Measurements from ENCODE around the gene SMIM3. TPM values are rescaled to one million over a fixed set of nuclear protein-coding genes. Genes with fewer than 3 reads are reported as not detected.
"Not testable (repeated sequence)": the region's sequence is repeated elsewhere in the genome, so short reads cannot be mapped to it uniquely, and the experiment has no call there.

The SMIM3 gene
- total and polyA plus RNA-seq, 2 of the 8 experiments (the other 6 are each of a cell fraction or from before 2014, with no cell fraction given), result 10.4 to 15.7 TPM

GRCh38 chr5:150836703-150837102 is 58.1 kb downstream of the SMIM3 start (continued):
- TF ChIP-seq, protein P1, sequence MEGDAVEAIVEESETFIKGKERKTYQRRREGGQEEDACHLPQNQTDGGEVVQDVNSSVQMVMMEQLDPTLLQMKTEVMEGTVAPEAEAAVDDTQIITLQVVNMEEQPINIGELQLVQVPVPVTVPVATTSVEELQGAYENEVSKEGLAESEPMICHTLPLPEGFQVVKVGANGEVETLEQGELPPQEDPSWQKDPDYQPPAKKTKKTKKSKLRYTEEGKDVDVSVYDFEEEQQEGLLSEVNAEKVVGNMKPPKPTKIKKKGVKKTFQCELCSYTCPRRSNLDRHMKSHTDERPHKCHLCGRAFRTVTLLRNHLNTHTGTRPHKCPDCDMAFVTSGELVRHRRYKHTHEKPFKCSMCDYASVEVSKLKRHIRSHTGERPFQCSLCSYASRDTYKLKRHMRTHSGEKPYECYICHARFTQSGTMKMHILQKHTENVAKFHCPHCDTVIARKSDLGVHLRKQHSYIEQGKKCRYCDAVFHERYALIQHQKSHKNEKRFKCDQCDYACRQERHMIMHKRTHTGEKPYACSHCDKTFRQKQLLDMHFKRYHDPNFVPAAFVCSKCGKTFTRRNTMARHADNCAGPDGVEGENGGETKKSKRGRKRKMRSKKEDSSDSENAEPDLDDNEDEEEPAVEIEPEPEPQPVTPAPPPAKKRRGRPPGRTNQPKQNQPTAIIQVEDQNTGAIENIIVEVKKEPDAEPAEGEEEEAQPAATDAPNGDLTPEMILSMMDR (IDR thresholded peaks at IDR 0.05; ENCODE audit: control extremely low read depth in 1 of 3, insufficient read depth in 1 of 3, low read depth in 1 of 3, low read length in 3 of 3), result peak in 2 of 3 experiments; percentile 2 to 28; a peak in 3 of 4 replicates
- TF ChIP-seq SP2 (IDR thresholded peaks at IDR 0.05; ENCODE audit: low read length) (no peak), CHD1 (IDR thresholded peaks at IDR 0.05; ENCODE audit: low read depth, low read length) (peak; percentile 87)

DNA sequence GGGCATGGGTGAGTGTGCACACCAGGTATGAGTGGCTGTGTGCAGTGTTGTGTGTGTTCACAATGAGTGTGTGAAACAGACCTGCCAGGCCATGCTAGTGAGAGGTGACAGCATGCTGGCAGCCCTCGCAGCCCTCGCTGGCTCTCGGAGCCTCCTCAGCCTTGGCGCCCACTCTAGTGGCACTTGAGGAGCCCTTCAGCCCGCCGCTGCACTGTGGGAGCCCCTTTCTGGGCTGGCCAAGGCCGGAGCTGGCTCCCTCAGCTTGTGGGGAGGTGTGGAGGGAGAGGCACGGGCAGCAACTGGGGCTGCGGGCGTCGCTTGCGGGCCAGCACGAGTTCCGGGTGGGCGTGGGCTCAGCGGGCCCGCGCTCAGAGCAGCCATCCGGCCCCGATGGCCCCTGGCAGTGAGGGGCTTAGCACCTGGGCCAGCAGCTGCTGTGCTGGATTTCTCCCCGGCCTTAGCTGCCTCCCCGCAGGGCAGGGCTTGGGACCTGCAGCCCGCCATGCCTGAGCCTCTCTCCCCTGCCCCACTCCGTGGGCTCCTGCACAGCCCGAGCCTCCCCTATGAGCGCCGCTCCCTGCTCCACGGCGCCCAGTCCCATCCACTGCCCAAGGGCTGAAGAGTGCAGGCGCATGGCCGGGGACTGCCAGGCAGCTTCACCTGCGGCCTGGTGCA is 66.8 kb downstream of the SMIM3 start:
- not testable (repeated sequence) for H4K20me1 ChIP-seq (replicated peaks in 1 of 2; ENCODE audit: control insufficient read depth in 1 of 2, insufficient read depth in 2 of 2, low read length in 2 of 2); H2BK5ac ChIP-seq (ENCODE audit: low read depth, low read length); H2AK5ac ChIP-seq (ENCODE audit: low read depth, low read length); H4K91ac ChIP-seq (replicated peaks; ENCODE audit: insufficient read length, low read length); DNase-seq (ENCODE audit: low read depth in 1 of 2, low spot score in 2 of 2); H3K23me2 ChIP-seq (ENCODE audit: low read depth, low read length); H2BK15ac ChIP-seq (ENCODE audit: low read length); H3K18ac ChIP-seq (ENCODE audit: extremely low read depth, low read length); H2BK20ac ChIP-seq (ENCODE audit: low read length); H3K4me1 ChIP-seq (replicated peaks in 1 of 4; ENCODE audit: control insufficient read depth in 3 of 4, insufficient read depth in 4 of 4, low read length in 3 of 4); H3K4me2 ChIP-seq (ENCODE audit: insufficient read depth in 1 of 2, low read depth in 2 of 2, low read length in 2 of 2); H3K23ac ChIP-seq (ENCODE audit: insufficient read length); H4K5ac ChIP-seq (ENCODE audit: insufficient read length, low read depth, low read length); H3K79me1 ChIP-seq (ENCODE audit: low read depth, low read length); H3K36me3 ChIP-seq (ENCODE audit: control insufficient read depth in 2 of 4, insufficient read depth in 4 of 4, low read length in 3 of 4); H3K56ac ChIP-seq (replicated peaks; ENCODE audit: insufficient read length, low read depth, low read length); H3K79me2 ChIP-seq (ENCODE audit: control insufficient read depth in 1 of 2, insufficient read depth in 2 of 2, low read length in 2 of 2); H4K8ac ChIP-seq (ENCODE audit: extremely low read depth, insufficient read depth, low read length); H3K27ac ChIP-seq (ENCODE audit: low read depth, low read length); H3K27me3 ChIP-seq (replicated peaks in 1 of 4; ENCODE audit: control insufficient read depth in 3 of 4, extremely low read depth in 1 of 4, insufficient read depth in 3 of 4, low read length in 3 of 4); H3K9ac ChIP-seq (replicated peaks in 1 of 4; ENCODE audit: extremely low read depth in 1 of 4, low read depth in 3 of 4, low read length in 3 of 4); H3K14ac ChIP-seq (ENCODE audit: insufficient read length); H3K4ac ChIP-seq (replicated peaks; ENCODE audit: insufficient read length, low read depth, low read length); H3K4me3 ChIP-seq (ENCODE audit: extremely low read depth in 1 of 4, insufficient read depth in 2 of 4, low read depth in 3 of 4, low read length in 4 of 4); H2BK120ac ChIP-seq (replicated peaks; ENCODE audit: low read depth, low read length); FAIRE-seq; H2AFZ ChIP-seq (ENCODE audit: low read length); H3K9me3 ChIP-seq (ENCODE audit: insufficient read depth in 2 of 2, low read depth in 1 of 2, low read length in 1 of 2)
- ChIA-PET CTCF (ENCODE audit: partially characterized antibody) (interaction anchor here (0.8 to 4.6 kb wide), 12 partner anchors 29 to 387 kb away, joined by 3 to 88 read pairs (median 10); partner anchors contain the start of gene RBM22), POLR2A (ENCODE audit: partially characterized antibody) (interaction anchor here (0.5 to 2.7 kb wide), 2 partner anchors 87 to 288 kb away, joined by 3 to 7 read pairs; partner anchors contain the start of gene DCTN4)
- WGBS, 2 experiments (ENCODE audit: extremely low coverage in 1 of 2, insufficient coverage in 1 of 2, insufficient read length in 1 of 2, insufficient replicate concordance in 2 of 2, low coverage in 1 of 2, low lambda C conversion rate in 2 of 2, missing lambda C conversion rate in 1 of 2), result 86% methylated on average over 28 of the region's 32 CpGs; no CpG with 5 or more reads in 1 of the 2 experiments
- H2BK12ac ChIP-seq (ENCODE audit: low read depth, low read length), result peak overlapping the region; percentile 31; the same call in 1 of the 2 replicates
